Testis (tissue), 2 donors: Measurements from ENCODE around the gene PPP1R2C.

Experiments
- CTCF ChIP-seq, 3 experiments: fragments of 450-650 bp in 2 of 3; fragments of 200-600 bp in 1 of 3; sonication (generic) in 1 of 3; IDR thresholded peaks; one replicate each; pipeline ENCODE4 v1.5.1; 2016 to 2019; ENCODE audit warnings: antibody characterized with exemption in 3 of 3, mild to moderate bottlenecking in 2 of 3, moderate library complexity in 1 of 3
- POLR2A ChIP-seq: fragments of 450-650 bp; IDR thresholded peaks from one replicate; pipeline ENCODE4 v1.6.1; 2017; ENCODE audit warnings: antibody characterized with exemption, mild to moderate bottlenecking, moderate library complexity

DNA sequence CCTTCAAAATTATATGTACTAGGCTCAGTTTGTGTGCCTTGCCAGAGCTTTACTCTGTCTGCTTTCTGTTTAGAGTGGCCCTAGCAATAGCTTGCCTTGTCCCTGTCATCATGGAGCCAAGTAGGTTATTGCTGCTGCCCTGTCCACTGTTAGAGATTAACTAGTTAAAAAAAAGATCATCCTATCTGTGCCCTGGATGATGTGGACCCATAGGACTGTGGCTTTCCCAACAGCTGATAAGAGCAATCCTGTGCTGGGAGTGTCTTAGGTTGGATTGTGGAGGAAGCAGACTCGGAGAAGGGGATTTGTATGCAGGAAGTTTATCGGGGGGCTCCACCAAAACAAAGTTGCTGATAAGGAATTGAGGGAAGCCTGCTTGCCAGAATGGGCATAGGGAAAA is 23.8 kb downstream of the PPP1R2C start:
- TF ChIP-seq POLR2A, result no peak
- no peak for TF ChIP-seq CTCF (IDR thresholded peaks at IDR 0.05)
